Activated CD8-positive, alpha-beta T cell treated with anti-CD3 and anti-CD28 coated beads for 36 hours (primary cell): ENCODE data around the gene ASIP. TPM values are rescaled to one million over a fixed set of nuclear protein-coding genes. Genes with fewer than 3 reads are reported as not detected.

Experiments
- ATAC-seq: fragments of 200-7000 bp; cut with Tn5 transposase; one replicate; pipeline ENCODE4 v1.10.0; 2021; ENCODE audit warnings: mild to moderate bottlenecking, moderate library complexity
- CTCF ChIA-PET: fragments of 350-600 bp; sonication (Branson Sonifier 250); formaldehyde crosslinking; loops from one replicate; lab custom pipeline; 2021; ENCODE audit warnings: antibody characterized with exemption; lab: Charles Lee
- POLR2A ChIA-PET: fragments of 350-600 bp; sonication (Branson Sonifier 250); formaldehyde crosslinking; loops from one replicate; lab custom pipeline; 2021; ENCODE audit warnings: antibody characterized with exemption; lab: Charles Lee
- DNase-seq: peaks from one replicate; pipeline ENCODE4 v3.0.0-alpha.2; 2020
- H3K27ac Mint-ChIP-seq: one replicate; pipeline ENCODE4 v1.8.0; 2021; ENCODE audit warnings: mild to moderate bottlenecking, mixed read lengths
- H3K27me3 Mint-ChIP-seq: one replicate; pipeline ENCODE4 v1.8.0; 2021; ENCODE audit warnings: mixed read lengths
- H3K36me3 Mint-ChIP-seq: one replicate; pipeline ENCODE4 v1.8.0; 2021; ENCODE audit warnings: low read depth, mixed read lengths
- H3K4me1 Mint-ChIP-seq: one replicate; pipeline ENCODE4 v1.8.0; 2021; ENCODE audit warnings: low read depth, mixed read lengths
- H3K4me3 Mint-ChIP-seq: one replicate; pipeline ENCODE4 v1.8.0; 2021; ENCODE audit warnings: mild to moderate bottlenecking, moderate library complexity, mixed read lengths
- H3K9me3 Mint-ChIP-seq: one replicate; pipeline ENCODE4 v1.8.0; 2021; ENCODE audit warnings: mixed read lengths
- intact Hi-C: fragments of 100-400 bp; cut with micrococcal nuclease; formaldehyde crosslinking; loops from one replicate; pipeline ENCODE4 v1.10.0; 2022
- total RNA-seq, 2 experiments: library from RNA; stranded (reverse); gene quantifications; one replicate each; pipeline ENCODE4 v1.2.3, GENCODE V29; 2021
- TF ChIP-seq, protein P1 (sequence below): fragments of 200-600 bp; IDR thresholded peaks from one replicate; pipeline ENCODE4 v1.8.0; 2022; ENCODE audit warnings: antibody characterized with exemption, mild to moderate bottlenecking

ASIP gene
- total RNA-seq, 2 experiments from 2014 or later = not detected

DNA sequence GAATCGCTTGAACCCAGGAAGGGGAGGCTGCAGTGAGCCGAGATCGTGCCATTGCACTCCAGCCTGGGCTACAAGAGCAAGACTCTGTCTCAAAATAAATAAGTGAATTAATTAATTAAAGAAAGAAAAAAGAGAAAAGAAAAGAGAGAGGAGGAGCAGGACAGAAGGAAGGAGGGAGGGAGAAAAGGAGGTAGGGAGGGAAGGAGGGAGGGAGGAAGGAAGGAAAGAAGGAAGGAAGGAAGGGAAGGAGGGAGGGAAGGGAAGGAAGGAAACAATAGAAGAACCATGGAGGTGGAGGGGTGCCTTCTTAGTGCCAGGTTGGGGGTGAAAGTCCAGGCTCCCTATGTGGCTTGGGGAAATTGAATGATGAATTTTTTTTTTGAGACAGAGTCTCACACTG is 68.5 kb downstream of the ASIP start:
- H3K4me1 Mint-ChIP-seq = peaks cover 4% of the 10 kb centered on the region
- no peaks in the 10 kb centered on the region for H3K9me3 Mint-ChIP-seq
- peaks cover 14% of the 10 kb centered on the region for H3K27me3 Mint-ChIP-seq
- no peaks in the 10 kb centered on the region for H3K36me3 Mint-ChIP-seq
- intact Hi-C loops = no loop called here
- CTCF ChIA-PET = no interaction called here
- TF ChIP-seq, protein P1, sequence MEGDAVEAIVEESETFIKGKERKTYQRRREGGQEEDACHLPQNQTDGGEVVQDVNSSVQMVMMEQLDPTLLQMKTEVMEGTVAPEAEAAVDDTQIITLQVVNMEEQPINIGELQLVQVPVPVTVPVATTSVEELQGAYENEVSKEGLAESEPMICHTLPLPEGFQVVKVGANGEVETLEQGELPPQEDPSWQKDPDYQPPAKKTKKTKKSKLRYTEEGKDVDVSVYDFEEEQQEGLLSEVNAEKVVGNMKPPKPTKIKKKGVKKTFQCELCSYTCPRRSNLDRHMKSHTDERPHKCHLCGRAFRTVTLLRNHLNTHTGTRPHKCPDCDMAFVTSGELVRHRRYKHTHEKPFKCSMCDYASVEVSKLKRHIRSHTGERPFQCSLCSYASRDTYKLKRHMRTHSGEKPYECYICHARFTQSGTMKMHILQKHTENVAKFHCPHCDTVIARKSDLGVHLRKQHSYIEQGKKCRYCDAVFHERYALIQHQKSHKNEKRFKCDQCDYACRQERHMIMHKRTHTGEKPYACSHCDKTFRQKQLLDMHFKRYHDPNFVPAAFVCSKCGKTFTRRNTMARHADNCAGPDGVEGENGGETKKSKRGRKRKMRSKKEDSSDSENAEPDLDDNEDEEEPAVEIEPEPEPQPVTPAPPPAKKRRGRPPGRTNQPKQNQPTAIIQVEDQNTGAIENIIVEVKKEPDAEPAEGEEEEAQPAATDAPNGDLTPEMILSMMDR = no peak
- DNase-seq (no peak), ATAC-seq (no peak)
- no peak overlapping the region for H3K27ac Mint-ChIP-seq
- no peak overlapping the region for H3K4me3 Mint-ChIP-seq
- POLR2A ChIA-PET = interaction anchor here (0.7 kb wide), 1 partner anchor 128 kb away, joined by 4 read pairs; no protein-coding TSS in a partner anchor

DNA sequence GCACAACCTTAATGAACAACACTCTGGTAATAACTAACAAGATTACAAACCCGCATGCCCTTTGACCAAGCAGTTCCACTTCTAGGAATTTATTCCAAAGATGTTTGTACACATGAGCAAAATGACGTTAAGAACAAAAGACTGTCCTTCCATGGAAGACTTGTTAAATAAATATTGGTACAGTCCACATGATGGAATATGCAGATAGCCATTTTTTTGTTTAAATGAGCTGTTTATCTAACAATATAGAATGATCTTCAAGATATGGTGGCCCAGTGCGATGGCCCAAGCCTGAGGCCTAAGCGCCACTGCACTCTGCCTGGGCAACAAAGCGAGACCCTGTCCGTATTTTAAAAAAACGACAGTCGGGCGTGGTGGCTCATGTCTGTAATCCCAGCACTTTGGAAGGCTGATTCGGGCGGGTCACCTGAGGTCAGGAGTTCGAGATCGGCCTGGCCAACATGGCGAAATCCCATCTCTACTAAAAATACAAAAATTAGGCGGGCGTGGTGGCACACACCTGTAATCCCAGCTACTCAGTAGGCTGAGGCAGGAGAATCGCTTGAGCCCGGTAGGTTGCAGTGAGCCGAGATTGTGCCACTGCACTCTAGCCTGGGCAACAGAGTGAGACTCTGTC is 69.4 kb downstream of the ASIP start:
- TF ChIP-seq, protein P1 = no peak
- DNase-seq (no peak), ATAC-seq (no peak)
- Mint-ChIP-seq H3K4me3 (no peak overlapping the region), H3K27ac (no peak overlapping the region), H3K9me3 (no peaks in the 10 kb centered on the region), H3K36me3 (no peaks in the 10 kb centered on the region), H3K4me1 (peaks cover 4% of the 10 kb centered on the region), H3K27me3 (peaks cover 14% of the 10 kb centered on the region)
- ChIA-PET CTCF (interaction anchor here (1.2 to 8.3 kb wide), 4 partner anchors 9 to 213 kb away, joined by 4 to 114 read pairs (median 70); partner anchors contain the start of genes AHCY, DYNLRB1 and ITCH), POLR2A (no interaction called here)
- intact Hi-C loops = no loop called here

DNA sequence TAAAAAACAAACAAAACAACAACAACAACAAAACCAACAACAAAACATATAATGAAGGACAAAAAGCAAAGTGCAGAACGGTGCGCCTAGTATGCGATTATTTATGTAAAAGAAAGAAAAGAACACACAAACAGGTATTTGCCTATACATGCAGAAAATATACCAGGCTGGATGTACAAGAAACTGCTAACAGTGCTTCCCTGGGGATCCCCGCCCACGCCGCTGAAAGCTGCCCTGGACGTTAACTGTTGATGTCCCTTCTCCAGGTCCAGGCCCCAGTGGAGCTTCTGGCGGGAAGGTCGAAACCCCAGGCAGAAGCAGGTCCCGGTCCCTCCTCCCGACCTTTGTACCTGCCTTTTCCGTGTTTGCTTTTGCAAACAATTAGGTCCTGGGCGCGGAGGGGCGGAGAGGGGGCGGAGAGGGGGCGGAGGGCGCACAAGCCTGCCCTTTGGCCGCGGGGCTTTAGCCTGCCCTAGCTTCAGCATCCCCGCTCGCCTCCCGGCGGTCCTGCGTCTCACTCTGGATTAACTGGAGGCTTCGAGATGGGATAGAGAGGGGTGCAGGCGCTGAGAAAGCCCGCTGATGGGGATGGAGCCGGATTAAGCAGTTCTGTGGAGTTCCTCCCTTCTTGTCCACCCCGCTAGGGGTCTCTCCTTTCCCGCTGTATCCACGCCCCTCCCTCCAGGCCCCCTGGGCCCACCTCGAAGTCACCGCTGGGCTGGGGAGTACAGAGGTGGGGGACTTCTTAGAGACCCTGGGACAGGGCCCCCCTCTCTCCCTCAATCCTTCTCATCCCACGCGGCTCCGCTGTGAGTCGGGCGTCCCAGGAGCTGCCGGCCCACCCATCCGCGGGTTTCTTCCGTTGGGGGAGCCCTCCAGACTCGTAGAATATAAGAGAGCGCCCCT is 70.1 kb downstream of the ASIP start:
- CTCF ChIA-PET = interaction anchor here (0.9 to 8.3 kb wide), 43 partner anchors 7 to 457 kb away, joined by 3 to 114 read pairs (median 12); partner anchors contain the start of genes AHCY, DYNLRB1, ITCH and MAP1LC3A
- intact Hi-C loops = loop anchor here (2.0 kb wide), 1 partner anchor 161 kb away; no protein-coding TSS in a partner anchor
- Mint-ChIP-seq H3K27ac (no peak overlapping the region), H3K36me3 (no peaks in the 10 kb centered on the region), H3K9me3 (no peaks in the 10 kb centered on the region), H3K4me1 (peaks cover 4% of the 10 kb centered on the region), H3K27me3 (peaks cover 14% of the 10 kb centered on the region), H3K4me3 (no peak overlapping the region)
- TF ChIP-seq, protein P1 = no peak
- DNase-seq (no peak), ATAC-seq (no peak)
- POLR2A ChIA-PET = interaction anchor here (1.5 kb wide), 1 partner anchor 9 kb away, joined by 6 read pairs; the partner anchor contains the start of gene AHCY

DNA sequence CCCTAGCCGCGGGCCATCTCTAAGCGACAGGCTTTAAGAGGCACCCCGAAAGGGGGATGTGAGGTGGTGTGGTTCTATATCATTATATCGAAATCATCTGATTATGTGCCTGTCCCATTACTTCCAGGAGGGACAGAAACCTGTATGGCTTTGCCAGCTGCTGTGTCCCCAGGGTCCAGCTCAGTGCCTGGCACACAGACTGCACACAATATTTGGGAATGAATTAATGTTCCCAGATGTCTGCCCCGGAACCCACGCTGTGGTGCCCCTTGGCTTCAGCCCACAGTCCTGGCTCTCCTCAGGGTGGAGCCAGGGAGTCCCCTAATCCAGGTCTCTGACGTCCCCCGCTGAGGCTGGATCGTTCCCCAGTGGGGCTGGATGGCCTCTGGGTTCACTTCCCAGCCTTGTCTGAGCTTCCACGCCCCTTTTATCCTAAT is 70.8 kb downstream of the ASIP start:
- no peak for DNase-seq
- H3K36me3 Mint-ChIP-seq = no peaks in the 10 kb centered on the region
- H3K27ac Mint-ChIP-seq = no peak overlapping the region
- POLR2A ChIA-PET = interaction anchor here (1.2 to 1.5 kb wide), 3 partner anchors 9 to 211 kb away, joined by 3 to 6 read pairs (median 4); partner anchors contain the start of gene AHCY
- no peaks in the 10 kb centered on the region for H3K9me3 Mint-ChIP-seq
- CTCF ChIA-PET = interaction anchor here (0.8 to 8.3 kb wide), 103 partner anchors 8 to 554 kb away, joined by 3 to 114 read pairs (median 7); partner anchors contain the start of genes AHCY, DYNLRB1, ITCH and MAP1LC3A
- H3K4me3 Mint-ChIP-seq = no peak overlapping the region
- TF ChIP-seq, protein P1 = no peak
- peaks cover 4% of the 10 kb centered on the region for H3K4me1 Mint-ChIP-seq
- no peak for ATAC-seq
- peaks cover 14% of the 10 kb centered on the region for H3K27me3 Mint-ChIP-seq
- intact Hi-C loops = loop anchor here (2.0 kb wide), 1 partner anchor 161 kb away; no protein-coding TSS in a partner anchor
